ENCODE results near the gene ZMIZ1.
A peak's percentile ranks its signal among the peaks of the same experiment; 100 is the strongest.
"Not testable (repeated sequence)": the region's sequence is repeated elsewhere in the genome, so short reads cannot be mapped to it uniquely, and the experiment has no call there.

Gene ZMIZ1

DNA sequence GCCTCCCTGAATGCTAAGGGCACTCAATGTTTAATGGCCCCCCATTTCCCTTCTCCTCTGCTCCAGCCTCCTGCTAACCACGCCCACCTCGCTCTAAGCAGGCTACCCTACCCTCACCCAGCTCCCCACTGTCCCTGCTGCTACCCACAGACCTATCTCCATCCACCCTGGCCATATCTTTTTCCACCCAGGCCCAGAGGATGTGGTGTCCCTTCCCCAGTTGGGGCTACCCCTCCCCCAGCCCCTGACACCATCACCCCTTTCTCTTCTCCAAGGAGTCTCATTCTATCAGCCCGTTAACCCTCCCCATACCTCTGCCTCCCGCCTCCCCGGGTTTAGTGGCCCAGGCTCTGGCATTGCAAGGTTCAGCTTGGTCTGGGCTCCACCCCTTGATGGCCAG lies 249.6 kb downstream of the ZMIZ1 start:
- DNase-seq: peak; percentile 20

- no peak for DNase-seq
Measured at GRCh38 chr10:79319115-79319771, 250.5 kb downstream of the ZMIZ1 start.

GRCh38 chr10:79320316-79320715 lies 251.6 kb downstream of the ZMIZ1 start:
- DNase-seq: no peak

DNA sequence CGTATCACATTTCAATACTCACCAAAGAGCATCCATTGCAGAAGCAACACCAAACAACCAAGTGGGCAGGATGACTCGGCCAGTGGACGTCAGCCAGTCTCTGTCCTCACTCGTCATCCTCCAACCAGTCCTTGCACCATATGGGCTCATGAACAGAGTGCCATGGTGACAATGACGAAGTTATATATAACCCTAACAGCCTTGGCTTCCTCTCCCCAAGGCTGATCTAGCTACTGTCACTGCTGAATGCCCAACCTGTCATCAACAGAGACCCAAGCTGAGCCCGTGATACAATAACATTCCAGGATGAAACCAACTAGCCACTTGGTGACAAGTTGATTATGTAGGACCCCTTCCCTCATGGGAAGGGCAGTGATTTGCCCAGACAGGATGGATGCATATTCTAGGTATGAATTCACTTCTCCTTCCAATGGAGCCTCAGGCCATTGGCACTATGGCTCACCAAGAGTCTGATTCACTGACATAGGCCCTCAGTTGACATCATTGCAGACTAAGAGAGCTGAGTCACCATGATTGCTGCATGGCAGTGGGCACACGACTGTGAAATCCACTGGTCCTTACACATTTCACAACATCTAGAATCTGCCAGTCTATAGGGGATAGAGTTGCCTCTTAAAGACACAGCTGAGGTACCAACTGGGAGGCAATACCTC lies 252.2 kb downstream of the ZMIZ1 start:
- peak; percentile 71 for DNase-seq

DNA sequence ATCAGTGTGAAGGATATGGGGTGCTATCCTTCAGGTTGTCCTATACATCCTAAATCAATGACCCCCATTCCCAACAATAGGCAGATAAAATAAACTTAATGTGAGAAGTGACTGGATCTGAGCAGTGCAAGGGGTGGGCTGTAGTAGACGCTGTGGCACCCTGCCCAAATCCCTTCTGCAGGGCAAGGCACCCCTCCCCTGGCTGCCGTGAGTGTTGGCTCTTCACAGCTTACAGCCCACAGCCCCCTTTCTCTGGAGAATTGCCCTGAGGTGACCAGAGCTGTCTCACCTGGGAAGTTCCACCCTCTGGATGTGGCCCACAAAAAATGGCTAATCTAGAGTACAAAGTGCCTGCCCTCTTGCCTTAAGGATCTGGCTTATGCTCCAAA lies 252.7 kb downstream of the ZMIZ1 start:
- DNase-seq: no peak

DNA sequence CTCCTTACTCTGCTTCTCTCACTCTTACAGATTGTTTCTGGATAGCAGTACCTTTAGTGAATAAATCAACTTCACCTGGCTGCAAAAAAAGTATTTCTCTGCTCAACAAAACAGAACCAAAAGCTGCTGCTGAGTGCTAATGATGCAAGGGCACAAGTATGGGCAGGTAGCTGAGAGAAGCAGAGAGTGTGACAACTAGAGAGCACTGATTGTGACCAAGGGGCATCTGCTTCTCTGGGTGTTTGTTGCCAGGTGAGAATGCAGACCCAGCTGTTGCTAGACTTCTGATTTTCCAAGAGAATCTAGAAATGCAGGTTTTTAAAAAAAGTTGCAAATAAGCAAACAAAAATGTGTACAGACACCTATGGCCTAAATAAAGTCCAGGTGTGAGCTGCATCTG lies 253.2 kb downstream of the ZMIZ1 start:
- DNase-seq: no peak

- peak; percentile 89 for DNase-seq
Measured at GRCh38 chr10:79322616-79323543, 254.1 kb downstream of the ZMIZ1 start.

DNA sequence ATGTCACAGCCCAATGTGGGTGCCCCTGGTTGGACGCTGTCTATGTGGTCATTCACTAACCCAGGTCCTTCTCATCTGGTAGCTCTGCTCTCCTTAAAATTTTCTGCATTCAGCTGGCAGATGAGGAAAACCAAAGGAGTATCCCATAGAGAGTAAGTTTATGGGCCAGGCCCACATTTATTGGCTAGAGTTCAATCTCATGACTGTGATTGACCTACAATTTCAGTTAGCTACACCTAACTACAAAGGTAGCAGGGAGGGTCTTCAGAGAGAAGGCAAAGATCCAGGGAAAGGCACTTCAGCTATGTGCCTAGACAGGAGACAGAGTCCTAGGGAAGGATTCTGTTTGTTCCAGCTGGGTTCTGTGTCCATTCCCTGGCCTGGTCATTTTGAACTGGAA lies 254.8 kb downstream of the ZMIZ1 start:
- no peak for DNase-seq

DNA sequence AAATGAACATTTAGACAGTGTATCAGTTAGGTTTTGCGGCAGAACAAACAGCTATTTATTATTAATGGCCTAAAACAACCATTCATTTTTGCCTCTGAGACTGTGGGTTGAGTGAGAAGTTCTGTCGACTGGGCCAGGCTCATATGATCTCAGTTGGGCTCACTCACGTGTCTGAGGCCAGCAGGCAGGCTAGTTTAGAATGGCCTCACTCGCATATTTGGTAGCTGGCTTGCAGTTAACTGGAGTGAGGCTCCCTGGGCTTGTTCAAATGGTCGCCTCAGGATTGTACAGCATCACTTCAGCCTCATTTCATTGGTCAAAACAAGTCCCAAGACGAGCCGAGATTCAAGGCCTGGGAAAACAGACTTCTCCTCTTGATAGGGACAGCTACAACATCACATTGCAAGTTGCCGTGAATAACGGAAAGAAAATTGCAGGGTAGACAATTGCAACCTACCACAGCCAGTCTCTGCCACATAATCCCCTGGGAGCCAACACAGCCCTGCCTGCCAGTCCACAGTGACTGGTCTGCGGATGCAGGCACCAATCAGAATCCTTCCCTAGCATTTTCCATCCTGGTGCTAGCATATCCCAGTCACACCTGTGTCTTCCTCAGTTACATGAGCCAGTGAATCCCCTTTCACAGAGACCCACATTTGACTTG lies 255.4 kb downstream of the ZMIZ1 start:
- no peak for DNase-seq

- no peak for DNase-seq
Measured at GRCh38 chr10:79326361-79327089, 257.8 kb downstream of the ZMIZ1 start.

DNA sequence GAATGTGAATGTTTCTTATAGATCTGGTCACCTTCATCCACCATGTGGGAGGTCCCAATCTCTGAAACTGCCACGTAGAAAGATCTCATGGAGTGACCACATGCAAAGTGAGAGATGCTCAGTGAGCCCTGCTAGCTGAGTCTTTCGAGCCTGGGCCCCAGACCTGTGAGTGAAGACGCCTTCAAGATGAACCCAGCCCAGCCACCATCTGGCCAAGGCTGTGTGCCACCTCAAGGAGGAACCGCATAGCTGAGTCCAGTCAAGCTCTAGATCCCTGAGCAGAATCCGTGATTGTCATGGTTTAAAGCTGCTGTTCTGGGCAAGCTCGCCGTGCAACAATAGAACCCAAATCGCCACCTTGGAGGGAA lies 258.3 kb downstream of the ZMIZ1 start:
- no peak for DNase-seq

DNA sequence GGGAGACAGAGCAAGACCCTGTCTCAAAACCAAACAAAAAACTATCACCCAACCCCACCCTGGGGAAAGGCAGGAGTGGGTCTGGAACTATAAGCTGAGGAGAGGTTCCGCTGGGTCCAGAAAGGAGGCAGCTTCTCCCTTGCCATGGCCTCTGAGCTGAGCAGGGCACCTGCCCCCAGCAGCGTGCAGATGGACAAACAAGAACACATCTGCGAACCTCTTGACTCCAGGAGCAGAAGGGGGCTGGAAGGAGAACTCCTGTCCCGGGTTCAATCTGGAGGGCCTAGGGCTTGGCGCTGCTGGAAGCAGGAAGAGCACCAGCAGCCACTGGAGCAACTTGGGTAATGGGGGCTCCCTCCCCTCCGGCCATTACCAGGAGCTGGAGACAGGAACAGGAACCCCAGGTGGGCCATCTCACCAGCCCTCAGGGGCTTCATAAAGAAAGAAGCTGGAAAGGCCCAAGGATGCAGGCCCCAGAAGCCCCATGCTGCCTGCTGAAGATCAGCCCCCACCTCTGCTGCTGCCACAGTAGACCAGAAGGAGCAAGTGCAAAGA lies 259.5 kb downstream of the ZMIZ1 start:
- no peak for DNase-seq

- DNase-seq: peak; percentile 25
Measured at GRCh38 chr10:79328737-79329504, 260.2 kb downstream of the ZMIZ1 start.

- DNase-seq: no peak
Measured at GRCh38 chr10:79329529-79329928, 260.8 kb downstream of the ZMIZ1 start.

DNA sequence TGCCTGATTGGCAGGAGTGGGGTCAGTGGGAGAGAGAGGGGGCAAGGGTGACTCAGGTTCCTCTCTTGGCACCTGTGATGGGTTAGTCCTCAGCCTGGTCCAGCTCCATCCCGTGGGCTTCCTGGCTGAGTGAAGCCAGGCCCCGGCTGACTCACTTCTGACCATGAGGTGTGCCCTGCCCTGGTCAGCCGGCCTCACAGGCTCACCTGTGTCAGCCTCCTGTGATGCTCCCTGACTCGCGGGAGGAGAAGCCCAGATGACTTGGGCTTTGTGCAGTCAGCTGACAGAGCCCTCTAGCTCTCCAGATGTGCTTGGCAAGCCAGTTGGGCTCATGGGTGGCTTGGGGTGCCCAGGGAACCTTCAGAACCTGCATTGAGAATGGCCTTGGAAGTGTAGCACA lies 262.5 kb downstream of the ZMIZ1 start:
- peak; percentile 35 for DNase-seq

GRCh38 chr10:79331709-79332108 lies 262.9 kb downstream of the ZMIZ1 start:
- DNase-seq: peak; percentile 94

DNA sequence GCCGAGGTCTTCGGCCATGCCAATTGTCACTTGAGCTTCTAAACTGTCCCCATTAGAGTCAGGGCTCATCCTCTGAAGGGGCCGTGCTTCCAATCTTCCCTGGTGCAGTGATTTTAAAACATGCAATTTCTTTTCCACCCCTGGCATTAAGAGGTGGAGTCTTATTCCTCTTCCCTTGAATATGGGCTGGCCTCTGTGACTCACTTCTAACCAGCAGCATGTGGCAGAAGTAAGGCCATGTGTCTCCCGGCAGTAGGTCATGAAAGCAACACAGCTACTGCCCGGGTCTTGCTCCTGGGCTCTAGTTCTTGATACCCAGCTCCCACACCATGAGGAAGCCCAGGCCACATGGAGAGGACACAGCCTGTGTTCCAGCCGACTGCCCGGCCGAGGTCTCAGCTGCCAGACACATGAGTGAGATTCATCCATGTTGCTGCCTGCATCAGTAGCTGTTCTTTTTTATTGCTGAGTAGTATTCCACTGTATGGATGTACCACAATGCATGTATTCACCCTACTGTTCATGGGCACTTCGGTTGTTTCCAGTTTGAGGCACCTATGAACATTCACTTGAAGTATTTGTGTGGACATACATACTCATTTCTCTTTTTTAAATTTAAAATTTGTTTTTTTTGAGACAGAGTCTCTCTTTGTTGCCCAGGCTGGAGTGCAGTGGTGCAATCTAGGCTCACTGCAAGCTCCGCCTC lies 264.0 kb downstream of the ZMIZ1 start:
- not testable (repeated sequence) for DNase-seq

DNA sequence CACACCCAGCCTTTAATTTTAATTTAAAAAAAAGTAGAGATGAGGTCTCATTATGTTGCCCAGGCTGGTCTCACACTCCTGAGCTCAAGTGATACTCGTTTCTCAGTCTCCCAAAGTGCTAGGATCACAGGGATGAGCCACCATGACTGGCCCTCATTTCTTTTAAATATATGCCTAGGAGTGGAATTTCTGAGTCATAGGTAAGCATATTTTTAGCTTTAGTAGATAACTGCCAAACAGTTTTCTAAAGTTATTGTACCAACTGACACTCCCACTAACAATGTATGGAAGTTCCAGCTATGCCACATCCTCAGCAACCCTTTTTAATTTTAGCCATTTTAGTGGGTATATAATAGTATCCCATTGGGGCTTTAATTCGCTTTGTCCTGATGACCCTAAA lies 264.7 kb downstream of the ZMIZ1 start:
- no peak for DNase-seq

GRCh38 chr10:79334573-79334972 lies 265.8 kb downstream of the ZMIZ1 start:
- DNase-seq: no peak

- no peak for DNase-seq
Measured at GRCh38 chr10:79335094-79335469, 266.3 kb downstream of the ZMIZ1 start.

Measured in activated CD4-positive, alpha-beta T cell treated with anti-CD3 and anti-CD28 coated beads, Interleukin-2, amount 50 U/mL, for 16 hours (primary cell).